Measurements from ENCODE around the gene COTL1. TPM values are rescaled to one million over a fixed set of nuclear protein-coding genes. Genes with fewer than 3 reads are reported as not detected.
"Not testable (repeated sequence)": the region's sequence is repeated elsewhere in the genome, so short reads cannot be mapped to it uniquely, and the experiment has no call there.

The COTL1 gene
- total RNA-seq, 4 donors from 2014 or later: 55.3 to 95.1 (median 78.4) TPM

DNA sequence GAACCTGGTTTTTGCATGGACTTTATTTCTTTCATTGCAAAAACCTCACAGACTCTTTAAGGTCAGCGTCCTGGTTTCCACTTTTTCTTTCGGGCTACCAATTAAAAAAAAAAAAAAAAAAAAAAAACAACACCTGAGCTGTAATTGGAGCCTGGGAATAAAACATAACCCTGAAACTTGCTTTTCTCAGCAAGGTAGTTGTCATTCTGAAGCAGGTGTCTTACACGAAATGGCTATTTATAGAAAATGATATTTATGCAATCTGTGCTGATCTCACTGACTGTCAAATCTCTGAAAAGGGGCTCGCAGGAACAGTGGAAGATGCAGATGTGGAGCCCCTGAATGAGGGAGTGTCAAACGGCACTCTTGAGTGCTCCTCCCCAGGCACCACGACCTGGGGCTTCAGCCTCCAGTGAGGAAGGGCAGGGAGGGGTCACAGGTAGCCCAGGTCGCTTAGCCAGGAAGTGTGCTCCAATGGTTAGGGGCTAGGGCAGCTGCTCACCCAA, 10.4 kb upstream of the COTL1 start:
- DNase-seq (ENCODE audit: low spot score): no peak
- no peak for ATAC-seq (ENCODE audit: low FRiP score)
- TF ChIP-seq, protein P1, sequence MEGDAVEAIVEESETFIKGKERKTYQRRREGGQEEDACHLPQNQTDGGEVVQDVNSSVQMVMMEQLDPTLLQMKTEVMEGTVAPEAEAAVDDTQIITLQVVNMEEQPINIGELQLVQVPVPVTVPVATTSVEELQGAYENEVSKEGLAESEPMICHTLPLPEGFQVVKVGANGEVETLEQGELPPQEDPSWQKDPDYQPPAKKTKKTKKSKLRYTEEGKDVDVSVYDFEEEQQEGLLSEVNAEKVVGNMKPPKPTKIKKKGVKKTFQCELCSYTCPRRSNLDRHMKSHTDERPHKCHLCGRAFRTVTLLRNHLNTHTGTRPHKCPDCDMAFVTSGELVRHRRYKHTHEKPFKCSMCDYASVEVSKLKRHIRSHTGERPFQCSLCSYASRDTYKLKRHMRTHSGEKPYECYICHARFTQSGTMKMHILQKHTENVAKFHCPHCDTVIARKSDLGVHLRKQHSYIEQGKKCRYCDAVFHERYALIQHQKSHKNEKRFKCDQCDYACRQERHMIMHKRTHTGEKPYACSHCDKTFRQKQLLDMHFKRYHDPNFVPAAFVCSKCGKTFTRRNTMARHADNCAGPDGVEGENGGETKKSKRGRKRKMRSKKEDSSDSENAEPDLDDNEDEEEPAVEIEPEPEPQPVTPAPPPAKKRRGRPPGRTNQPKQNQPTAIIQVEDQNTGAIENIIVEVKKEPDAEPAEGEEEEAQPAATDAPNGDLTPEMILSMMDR (IDR thresholded peaks at IDR 0.05): no peak

DNA sequence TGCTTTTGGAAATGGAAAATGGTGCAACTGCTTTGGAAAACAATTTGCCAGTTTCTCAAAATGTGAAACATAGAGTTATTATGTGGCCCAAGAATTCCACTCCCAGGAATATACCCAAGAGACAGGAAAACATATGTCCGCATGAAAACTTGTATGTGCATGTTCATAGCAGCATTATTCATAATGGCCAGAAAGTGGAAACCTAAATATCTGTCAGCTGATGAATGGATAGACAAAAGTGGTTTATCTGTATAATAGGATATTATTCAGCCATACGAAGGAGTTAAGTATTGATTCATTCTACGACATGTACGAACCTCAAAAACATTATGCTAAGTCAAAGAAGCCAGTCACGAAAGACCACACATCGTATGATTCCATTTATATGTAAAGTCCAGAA, 7.7 kb upstream of the COTL1 start:
- no peak for DNase-seq (ENCODE audit: low spot score)
- ATAC-seq (ENCODE audit: low FRiP score): no peak
- TF ChIP-seq, protein P1 (IDR thresholded peaks at IDR 0.05): no peak

DNA sequence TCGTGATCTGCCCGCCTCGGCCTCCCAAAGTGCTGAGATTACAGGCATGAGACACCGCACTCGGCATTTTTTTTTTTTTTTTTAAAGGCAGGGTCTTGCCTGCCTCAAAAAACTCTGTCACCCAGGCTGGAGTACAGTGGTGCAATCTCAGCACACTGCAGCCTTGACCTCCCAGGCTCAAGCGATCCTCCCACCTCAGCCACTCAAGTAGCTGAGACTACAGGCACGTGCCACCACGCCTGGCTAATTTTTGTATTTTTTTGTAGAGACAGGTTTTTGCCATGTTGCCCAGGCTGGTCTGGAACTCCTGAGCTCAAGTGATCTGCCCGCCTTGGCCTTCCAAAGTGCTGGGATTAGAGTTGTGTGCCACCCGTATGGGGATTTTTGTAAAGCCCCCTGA, 3.0 kb upstream of the COTL1 start:
- DNase-seq (ENCODE audit: low spot score); ATAC-seq (ENCODE audit: low FRiP score): not testable (repeated sequence)

DNA sequence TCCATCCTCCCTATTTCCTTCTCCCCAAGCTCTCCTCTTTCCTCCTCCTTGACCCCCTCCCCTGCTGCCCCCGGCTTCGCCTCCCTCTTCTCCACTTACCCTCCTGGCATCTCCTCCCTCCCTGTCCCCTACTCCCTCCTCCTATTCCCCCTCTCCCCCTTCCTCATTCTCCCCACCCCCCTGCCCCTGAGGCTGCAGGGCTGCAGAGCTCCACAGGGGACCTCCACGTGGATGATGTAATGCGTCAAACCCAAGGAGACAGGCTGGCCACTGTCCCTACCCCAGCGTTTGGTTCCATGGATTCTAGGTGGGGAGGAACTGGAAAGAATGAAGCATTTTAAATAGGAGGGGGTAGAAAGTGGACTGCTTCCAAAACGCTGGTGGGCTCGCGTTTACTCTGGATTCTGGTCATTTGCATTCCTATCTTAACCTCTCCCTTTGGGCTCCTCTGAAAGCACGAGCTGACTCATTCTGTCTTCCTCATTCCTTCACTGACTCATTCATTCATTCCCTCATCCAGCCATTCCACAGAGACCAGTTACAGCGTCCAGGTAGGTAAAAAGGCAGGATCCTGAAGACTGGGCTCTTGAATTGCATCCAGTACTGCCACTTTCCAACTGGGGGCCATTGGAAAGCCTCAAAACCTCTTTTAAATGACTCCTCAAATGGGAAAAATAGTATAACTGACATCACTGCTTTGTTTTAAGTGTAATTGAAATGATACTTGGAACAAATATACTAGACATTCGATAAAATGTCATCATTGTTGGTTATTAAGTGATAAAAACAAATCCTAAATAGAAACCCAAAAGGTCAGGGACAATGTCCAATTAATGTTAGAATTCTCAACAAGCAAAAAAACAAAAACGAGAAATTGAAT, 943 bp upstream of the COTL1 start:
- TF ChIP-seq, protein P1 (IDR thresholded peaks at IDR 0.05): no peak
- DNase-seq (ENCODE audit: low spot score): no peak
- peak; percentile 59 for ATAC-seq (ENCODE audit: low FRiP score)

DNA sequence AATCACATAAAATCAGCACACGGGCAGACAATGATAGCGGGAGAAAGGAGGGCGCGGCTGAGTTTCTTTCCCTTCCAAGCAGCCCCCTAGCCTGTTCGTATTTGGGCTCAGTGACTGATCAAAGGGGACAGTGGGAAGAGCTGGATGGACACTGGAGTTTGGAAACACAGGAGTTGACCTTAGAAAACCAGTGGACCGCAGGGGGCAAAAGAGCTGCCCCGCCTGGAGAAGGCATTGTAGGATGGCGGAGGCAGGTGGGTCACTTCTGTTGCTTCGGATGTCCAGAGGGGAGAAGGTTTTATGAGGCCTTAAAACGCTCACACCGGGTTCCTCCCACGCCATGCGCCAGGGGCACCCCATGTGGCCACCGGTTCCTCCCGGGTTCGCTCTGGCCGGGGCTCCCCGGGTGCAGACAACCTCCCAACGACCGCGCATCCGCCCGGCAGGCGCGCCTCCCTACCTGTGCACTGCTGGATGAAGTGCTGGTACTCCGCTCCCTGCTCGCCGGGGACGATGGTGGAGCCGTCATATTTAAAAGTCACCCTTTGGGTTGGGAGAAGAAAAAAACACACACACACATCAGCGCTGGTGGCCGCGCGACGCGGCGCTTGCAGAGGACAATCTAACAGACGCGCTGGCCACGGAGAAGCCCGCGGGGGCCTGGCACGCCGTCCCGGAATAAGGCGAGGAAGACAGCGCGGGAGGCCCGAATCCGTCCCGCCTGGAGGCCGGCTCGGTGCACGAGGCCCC, 662 bp downstream of the COTL1 start:
- DNase-seq (ENCODE audit: low spot score) (no peak), ATAC-seq (ENCODE audit: low FRiP score) (no peak)
- TF ChIP-seq, protein P1 (IDR thresholded peaks at IDR 0.05): no peak

DNA sequence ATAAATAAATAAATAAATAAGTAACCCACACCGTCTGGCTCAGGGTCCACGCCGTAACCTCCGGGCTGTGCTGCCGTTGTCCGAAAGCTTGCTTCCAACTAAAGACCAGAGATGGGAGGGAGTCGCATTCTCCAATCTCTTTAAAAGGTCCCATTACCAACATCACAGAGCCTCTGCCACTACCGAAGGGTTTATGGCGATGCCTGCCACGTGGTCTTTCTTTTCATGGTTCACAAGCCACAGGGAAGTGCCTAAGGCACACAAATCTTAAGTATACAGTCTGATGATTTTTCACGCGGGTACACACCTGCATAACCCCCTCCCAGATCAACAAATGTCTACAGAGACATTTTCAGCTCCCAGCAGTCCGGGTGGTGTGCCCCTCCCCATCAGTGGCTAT, 1.4 kb downstream of the COTL1 start:
- DNase-seq (ENCODE audit: low spot score) (no peak), ATAC-seq (ENCODE audit: low FRiP score) (no peak)
- TF ChIP-seq, protein P1 (IDR thresholded peaks at IDR 0.05): no peak

DNA sequence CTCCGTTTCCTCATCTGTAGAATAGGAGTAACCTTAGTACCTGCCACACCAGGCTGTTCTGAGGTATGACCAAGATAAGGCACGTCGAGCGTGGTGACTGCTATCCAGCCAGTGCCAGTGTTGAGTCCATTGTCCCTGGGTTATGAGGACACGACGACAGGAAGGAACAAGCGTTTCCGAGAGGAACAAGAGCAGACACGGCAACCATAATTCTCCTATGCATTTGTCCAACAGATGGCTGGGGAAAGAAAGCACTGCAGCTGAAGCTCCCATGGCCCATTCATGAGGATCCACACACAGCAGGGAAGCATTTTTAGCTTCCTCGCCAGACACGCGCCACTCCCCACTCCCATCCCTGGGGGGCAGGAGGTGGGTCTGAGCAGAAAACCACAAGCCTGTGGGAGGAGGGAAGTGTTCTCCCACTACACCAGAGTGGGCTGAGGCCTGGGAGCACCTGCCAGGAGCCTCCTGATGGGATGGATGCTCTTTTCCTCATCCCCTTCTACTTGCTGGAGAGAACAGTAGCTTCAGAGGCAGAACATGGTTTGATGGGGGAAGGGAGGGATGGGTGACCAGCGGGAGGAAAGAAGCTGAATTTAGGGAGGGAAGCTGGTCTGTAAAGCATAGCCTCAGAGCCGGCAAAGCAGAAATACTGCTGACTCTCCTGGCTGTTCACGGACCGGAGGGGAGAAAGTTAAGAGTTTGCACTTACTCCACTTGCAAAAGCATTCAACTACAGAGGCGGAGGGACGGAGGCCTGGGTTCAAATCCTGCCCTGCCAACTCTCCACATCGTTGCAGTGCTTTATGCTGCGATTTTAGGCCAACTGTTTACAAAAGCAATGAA, 2.7 kb downstream of the COTL1 start:
- TF ChIP-seq, protein P1 (IDR thresholded peaks at IDR 0.05): no peak
- DNase-seq (ENCODE audit: low spot score): no peak
- no peak for ATAC-seq (ENCODE audit: low FRiP score)
